COR-L47 (cell line): ENCODE data around the gene CARHSP1.
"Not testable (repeated sequence)": the region's sequence is repeated elsewhere in the genome, so short reads cannot be mapped to it uniquely, and the experiment has no call there.

Source experiments
- DNase-seq: peaks from one replicate; lab custom pipeline; 2025; lab: John Stamatoyannopoulos, UW

Gene CARHSP1

GRCh38 chr16:8854298-8854948, 14.4 kb downstream of the CARHSP1 start:
- DNase-seq = no peak

GRCh38 chr16:8853611-8854010, 15.2 kb downstream of the CARHSP1 start:
- DNase-seq = no peak

- no peak for DNase-seq
Observed at GRCh38 chr16:8853150-8853549, 15.7 kb downstream of the CARHSP1 start.

GRCh38 chr16:8852534-8852933, 16.3 kb downstream of the CARHSP1 start:
- no peak for DNase-seq

- no peak for DNase-seq
Observed at GRCh38 chr16:8851761-8852403, 16.9 kb downstream of the CARHSP1 start.

DNA sequence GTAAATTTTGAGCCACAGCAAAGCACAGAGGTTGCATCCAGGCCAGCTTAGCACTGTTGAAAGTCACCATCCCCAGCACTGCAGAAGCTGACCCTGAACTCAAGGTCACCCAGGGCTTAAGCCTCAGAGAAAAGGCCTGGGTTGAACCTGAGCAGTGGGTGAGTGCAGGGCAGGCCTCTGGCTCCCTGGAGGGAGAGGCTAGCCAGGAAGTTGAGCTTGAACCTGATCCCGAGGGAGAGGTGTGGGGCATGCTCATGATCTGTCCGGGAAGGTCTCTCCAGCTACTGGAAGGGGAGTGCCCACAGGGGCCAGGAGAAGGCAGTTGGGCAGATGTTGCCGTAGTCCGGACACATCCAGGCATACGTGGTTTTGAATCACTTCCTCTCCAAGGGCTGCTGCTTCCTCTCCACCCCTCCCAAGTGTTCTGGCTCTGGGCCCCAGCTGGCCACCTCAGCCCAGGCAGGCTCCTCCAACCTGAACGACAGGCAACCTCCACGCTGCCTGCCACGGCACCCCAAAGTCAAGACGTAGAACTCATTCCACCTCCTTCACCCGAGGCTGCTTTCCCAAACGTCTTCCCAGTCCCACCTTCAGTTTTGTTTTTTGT, 18.4 kb downstream of the CARHSP1 start:
- no peak for DNase-seq

DNA sequence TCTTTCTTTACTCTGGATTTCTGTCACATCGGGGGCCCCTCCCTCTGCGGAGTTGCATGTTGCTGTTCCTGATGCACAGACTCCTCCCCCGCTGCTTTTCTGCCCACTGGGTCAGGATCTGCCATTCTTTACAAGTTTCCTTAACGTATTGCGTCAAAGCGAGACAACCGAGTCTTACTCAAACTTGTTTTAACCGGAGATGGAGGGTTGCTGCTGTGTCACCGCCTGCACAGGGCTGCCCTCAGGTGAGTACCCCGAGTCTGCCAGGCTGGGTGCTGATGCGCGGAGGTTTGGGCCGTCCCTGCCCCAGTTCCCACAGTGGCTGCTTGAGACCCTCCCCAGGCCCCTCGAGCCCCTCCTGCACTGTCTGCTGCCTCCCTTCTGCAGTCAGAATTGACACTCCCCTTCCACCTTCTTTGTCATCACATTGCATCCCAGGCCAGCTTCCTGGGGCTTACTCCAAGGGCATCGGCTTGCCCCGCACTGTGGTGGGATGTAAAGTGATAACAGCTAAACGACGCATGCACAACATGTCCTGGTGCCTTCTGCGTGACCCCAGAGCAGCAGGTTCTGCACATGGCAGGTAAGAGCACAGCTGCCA, 19.3 kb downstream of the CARHSP1 start:
- no peak for DNase-seq

DNA sequence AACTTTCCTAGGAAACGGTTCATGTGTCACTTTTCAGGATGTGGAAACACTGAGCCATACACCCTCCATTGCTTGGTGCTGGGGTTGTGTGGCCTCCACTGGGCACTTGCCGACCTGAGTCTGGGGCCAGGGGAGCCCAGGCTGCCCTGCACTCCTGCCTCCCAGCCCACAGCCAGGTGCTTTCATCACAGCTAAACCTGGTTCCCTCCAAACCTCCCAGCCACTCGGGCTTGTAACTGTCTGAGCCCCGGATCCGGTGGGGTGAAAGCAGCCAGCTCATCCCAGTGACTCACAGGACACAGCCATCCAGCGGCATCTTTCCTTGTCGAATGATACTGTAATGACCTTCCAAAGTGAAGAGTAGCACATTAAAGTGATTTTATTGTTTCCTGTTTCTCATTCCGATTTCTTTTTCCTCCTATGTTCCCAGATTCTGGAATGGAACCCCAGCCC, 19.8 kb downstream of the CARHSP1 start:
- no peak for DNase-seq

- no peak for DNase-seq
Observed at GRCh38 chr16:8848231-8848938, 20.4 kb downstream of the CARHSP1 start.

GRCh38 chr16:8847623-8848022, 21.2 kb downstream of the CARHSP1 start:
- no peak for DNase-seq

- DNase-seq = no peak
Observed at GRCh38 chr16:8847145-8847544, 21.7 kb downstream of the CARHSP1 start.

DNA sequence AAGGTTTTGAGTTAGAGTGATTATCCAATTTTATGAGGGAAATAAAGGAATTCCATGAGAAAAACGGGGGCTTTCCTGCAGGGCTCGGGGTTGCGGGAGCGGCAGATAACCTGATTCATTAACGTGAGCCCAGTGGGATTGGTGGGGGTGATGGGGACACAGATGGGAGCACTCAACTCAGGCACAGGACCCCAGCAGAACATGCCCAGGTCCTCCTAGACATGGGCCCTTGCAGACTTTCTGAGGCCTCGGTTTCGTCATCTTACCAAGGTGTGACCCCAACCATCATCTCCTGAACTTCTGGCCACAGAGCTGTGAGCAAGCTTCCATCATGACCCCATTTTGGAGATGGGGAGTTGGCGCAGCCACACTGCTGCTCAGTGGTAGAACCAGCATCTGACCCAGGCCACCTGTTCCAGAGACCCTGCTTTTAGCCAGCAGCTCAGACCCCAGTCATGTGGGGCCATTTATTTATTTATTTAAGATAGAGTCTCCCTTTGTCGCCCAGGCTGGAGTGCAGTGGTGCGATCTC, 22.3 kb downstream of the CARHSP1 start:
- no peak for DNase-seq

- no peak for DNase-seq
Observed at GRCh38 chr16:8845699-8846298, 23.0 kb downstream of the CARHSP1 start.

- DNase-seq = not testable (repeated sequence)
Observed at GRCh38 chr16:8843296-8843695, 25.5 kb downstream of the CARHSP1 start.

DNA sequence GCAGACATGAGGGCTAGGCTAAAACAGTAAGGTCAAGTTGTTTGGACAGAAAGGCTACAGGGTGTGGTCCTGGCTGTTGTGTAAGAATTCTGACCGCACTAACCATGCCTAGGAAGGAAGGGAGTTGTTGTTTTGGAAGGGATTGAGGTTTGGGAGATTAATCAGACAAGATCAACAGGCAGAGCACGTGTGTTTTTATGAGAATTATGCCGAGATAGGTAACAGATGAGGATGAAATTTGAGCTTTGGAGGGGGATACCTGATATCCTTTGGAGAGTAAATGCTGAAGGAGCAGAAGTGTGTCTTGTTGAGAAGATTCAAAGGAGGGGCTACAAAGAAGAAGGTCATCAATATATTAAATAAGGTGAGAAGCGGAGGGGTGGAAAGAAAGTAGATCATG, 26.8 kb downstream of the CARHSP1 start:
- DNase-seq = not testable (repeated sequence)

GRCh38 chr16:8837594-8837993, 31.2 kb downstream of the CARHSP1 start:
- not testable (repeated sequence) for DNase-seq

DNA sequence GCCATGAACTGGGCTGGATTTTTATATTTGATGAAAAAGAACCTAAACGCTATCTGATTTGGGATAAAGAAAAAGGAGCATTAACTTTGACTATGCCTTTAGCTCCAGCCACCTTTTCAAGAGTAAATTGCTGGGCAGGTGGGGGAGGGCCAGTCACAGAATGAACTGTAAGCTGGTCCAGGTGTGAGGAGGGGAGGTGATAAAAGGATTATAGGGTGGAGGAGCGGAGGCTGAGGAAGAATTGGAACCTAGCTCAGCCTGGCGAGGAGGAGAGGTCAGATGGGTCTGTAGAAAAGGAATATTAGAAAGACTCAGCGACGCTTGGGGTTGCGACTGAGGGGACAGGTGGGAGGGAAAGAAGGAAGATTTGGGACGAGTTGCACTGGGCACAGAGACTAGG, 32.0 kb downstream of the CARHSP1 start:
- not testable (repeated sequence) for DNase-seq

GRCh38 chr16:8832717-8833105, 36.1 kb downstream of the CARHSP1 start:
- DNase-seq = no peak

- no peak for DNase-seq
Observed at GRCh38 chr16:8831871-8832716, 36.7 kb downstream of the CARHSP1 start.

- no peak for DNase-seq
Observed at GRCh38 chr16:8831450-8831849, 37.4 kb downstream of the CARHSP1 start.
